ENCODE data around the gene TIMP3. TPM values are rescaled to one million over a fixed set of nuclear protein-coding genes. Genes with fewer than 3 reads are reported as not detected.

TIMP3 gene
- total and polyA plus RNA-seq, 11 donors, result 112 to 629 (median 152) TPM

GRCh38 chr22:32810555-32811133, 9.1 kb downstream of the TIMP3 start:
- DNase-seq, result no peak
- Histone ChIP-seq H3K27ac (peak overlapping the region in 10 of 12 donors; percentile 25 to 62 (median 47)), H3K36me3 (peaks cover 0 to 31% (median 12%) of the 10 kb centered on the region in 9 donors), H3K4me3 (no peak overlapping the region), H3K4me1 (peaks cover 29 to 96% (median 86%) of the 10 kb centered on the region in 12 donors), H3K9me3 (no peaks in the 10 kb centered on the region), H3K27me3 (no peaks in the 10 kb centered on the region)
- TF ChIP-seq POLR2A (IDR thresholded peaks at IDR 0.05) (no peak), CTCF (IDR thresholded peaks at IDR 0.05) (no peak)
- no peak for ATAC-seq
- intact Hi-C loops (cut with DNase I), result loop anchor here in 1 of 10 donors (2.0 kb wide), 1 partner anchor 42 kb away; no protein-coding TSS in a partner anchor
- WGBS, 4 donors, result 72 to 75% (median 73%) methylated on average over 6 of the region's 6 CpGs

- 56 to 63% (median 60%) methylated on average over 3 of the region's 3 CpGs for WGBS, 4 donors
- intact Hi-C loops (cut with DNase I), result loop anchor here in 1 of 10 donors (2.0 kb wide), 1 partner anchor 41 kb away; no protein-coding TSS in a partner anchor
- Histone ChIP-seq H3K4me1 (peaks cover 30 to 96% (median 89%) of the 10 kb centered on the region in 12 donors), H3K36me3 (peaks cover 0 to 44% (median 19%) of the 10 kb centered on the region in 9 donors), H3K9me3 (no peaks in the 10 kb centered on the region), H3K27me3 (no peaks in the 10 kb centered on the region), H3K4me3 (no peak overlapping the region), H3K27ac (peak overlapping the region in 11 of 12 donors; percentile 6 to 59 (median 38))
- ATAC-seq (no peak), DNase-seq (no peak)
- TF ChIP-seq POLR2A (IDR thresholded peaks at IDR 0.05) (no peak), CTCF (IDR thresholded peaks at IDR 0.05) (no peak)
Measured at GRCh38 chr22:32811788-32812545, 10.5 kb downstream of the TIMP3 start.

GRCh38 chr22:32814285-32814860, 12.9 kb downstream of the TIMP3 start:
- WGBS, 4 donors, result 60 to 68% (median 64%) methylated on average over 5 of the region's 5 CpGs
- DNase-seq (no peak), ATAC-seq (no peak)
- Histone ChIP-seq H3K4me1 (peaks cover 36 to 99% (median 92%) of the 10 kb centered on the region in 12 donors), H3K27ac (peak overlapping the region in 6 of 12 donors; percentile 6 to 73 (median 22)), H3K27me3 (no peaks in the 10 kb centered on the region), H3K36me3 (peaks cover 0 to 44% (median 5%) of the 10 kb centered on the region in 9 donors), H3K4me3 (no peak overlapping the region), H3K9me3 (no peaks in the 10 kb centered on the region)
- TF ChIP-seq CTCF (IDR thresholded peaks at IDR 0.05) (no peak), POLR2A (IDR thresholded peaks at IDR 0.05) (no peak)
- intact Hi-C loops (cut with DNase I), result no loop called here

DNA sequence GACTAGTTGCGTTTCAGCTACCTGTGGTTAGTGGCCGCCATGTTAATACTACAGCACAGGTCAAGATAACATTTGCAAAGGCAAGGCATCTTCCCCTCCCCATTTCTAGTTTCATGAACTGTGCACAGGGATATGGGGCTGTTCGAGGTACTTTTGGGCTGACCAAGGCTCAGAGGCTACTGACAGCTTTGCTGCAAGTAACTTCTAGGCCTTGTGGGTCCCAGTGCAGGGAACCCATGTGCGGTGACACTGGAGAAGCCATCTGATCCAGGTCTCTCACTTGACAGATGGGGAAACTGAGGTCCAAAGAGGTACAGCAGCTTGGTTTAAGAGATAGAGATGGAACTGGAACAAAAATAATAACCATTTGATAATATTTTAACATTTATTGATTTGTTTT, 13.6 kb downstream of the TIMP3 start:
- no peak for TF ChIP-seq POLR2A (IDR thresholded peaks at IDR 0.05)
- no peak for TF ChIP-seq CTCF (IDR thresholded peaks at IDR 0.05)
- peak overlapping the region in 1 of 12 donors; percentile 12 for H3K4me3 ChIP-seq

More for the DNA sequence above, 13.6 kb downstream of the TIMP3 start:
- intact Hi-C loops (cut with DNase I), result no loop called here
- DNase-seq (no peak), ATAC-seq (no peak)
- peaks cover 0 to 45% (median 3%) of the 10 kb centered on the region in 9 donors for H3K36me3 ChIP-seq
- no peaks in the 10 kb centered on the region for H3K9me3 ChIP-seq
- H3K27me3 ChIP-seq, result no peaks in the 10 kb centered on the region
- H3K27ac ChIP-seq, result peak overlapping the region in 9 of 12 donors; percentile 9 to 76 (median 61)
- WGBS, 4 donors, result 86 to 97% (median 90%) methylated on average over 4 of the region's 4 CpGs
- peaks cover 33 to 99% (median 91%) of the 10 kb centered on the region in 12 donors for H3K4me1 ChIP-seq

Data from heart left ventricle (tissue), 16 donors.